Measurements from ENCODE around the gene NCAPG2. TPM values are rescaled to one million over a fixed set of nuclear protein-coding genes. Genes with fewer than 3 reads are reported as not detected.
"Not testable (repeated sequence)": the region's sequence is repeated elsewhere in the genome, so short reads cannot be mapped to it uniquely, and the experiment has no call there.

Gene NCAPG2
- total RNA-seq, 1 experiment from 2014 or later: 99.4 TPM

DNA sequence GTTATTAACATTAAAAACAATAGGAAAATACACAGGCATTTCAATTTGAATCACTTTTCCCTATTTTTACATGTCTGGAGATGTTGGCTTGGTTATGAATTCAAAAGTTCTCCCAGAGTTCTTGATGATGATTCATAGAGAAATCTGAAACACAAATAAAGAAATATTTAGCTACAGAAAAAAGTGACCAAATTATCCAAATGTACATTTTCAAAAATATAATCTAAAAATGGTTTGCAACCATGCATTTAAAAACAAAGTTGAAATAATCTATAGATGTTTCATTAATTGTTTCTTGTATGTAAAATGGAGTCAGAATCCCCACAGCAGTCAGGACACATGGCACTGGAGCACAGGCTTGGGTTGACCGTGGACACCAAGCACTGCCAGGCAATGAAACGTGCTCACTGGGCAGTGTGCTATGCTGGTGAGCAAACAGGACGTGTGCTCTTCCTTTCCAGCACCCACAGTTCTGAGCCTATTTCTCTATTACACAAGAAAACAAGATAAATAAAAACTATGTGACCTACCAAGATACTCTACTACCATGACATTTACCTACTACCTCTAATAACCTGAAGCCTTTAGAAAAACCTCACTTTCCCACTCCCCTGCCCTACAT lies 72.9 kb downstream of the NCAPG2 start:
- no peak overlapping the region for H2BK15ac ChIP-seq (ENCODE audit: low read depth, low read length)
- H3K9me3 ChIP-seq (ENCODE audit: control insufficient read depth, low read depth, low read length): no peaks in the 10 kb centered on the region
- H3K79me1 ChIP-seq (ENCODE audit: insufficient read depth, low read depth, low read length, poor library complexity, severe bottlenecking): no peaks in the 10 kb centered on the region
- no peaks in the 10 kb centered on the region for H4K20me1 ChIP-seq (ENCODE audit: control insufficient read depth, insufficient read depth, insufficient read length)
- Mint-ChIP-seq H3K4me1 (no peaks in the 10 kb centered on the region), H3K36me3 (ENCODE audit: insufficient read depth in 1 of 3, low read depth in 3 of 3) (peaks cover 27 to 51% (median 47%) of the 10 kb centered on the region in 3 experiments), H3K4me3 (no peak overlapping the region), H3K9me3 (no peaks in the 10 kb centered on the region), H3K27me3 (ENCODE audit: low read depth) (no peaks in the 10 kb centered on the region), H3K27ac (peak overlapping the region; percentile 9 to 46 (median 27); a peak in 4 of 7 replicates)
- H3K4ac ChIP-seq (ENCODE audit: low read depth, low read length): no peak overlapping the region
- H2AFZ ChIP-seq (ENCODE audit: low read length): no peak overlapping the region
- no peak overlapping the region for H2BK5ac ChIP-seq (ENCODE audit: insufficient read length, low read length)
- H3K4me2 ChIP-seq (ENCODE audit: insufficient read depth, insufficient read length, low read length): no peak overlapping the region
- no peaks in the 10 kb centered on the region for H3K4me1 ChIP-seq (ENCODE audit: insufficient read depth, low read length)
- H3K9ac ChIP-seq (ENCODE audit: extremely low read depth, insufficient read length, low read length): no peak overlapping the region
- H3K27me3 ChIP-seq (ENCODE audit: insufficient read depth, low read length): no peaks in the 10 kb centered on the region
- no peak overlapping the region for H2AK5ac ChIP-seq (ENCODE audit: insufficient read length, low read length)
- H2BK20ac ChIP-seq (ENCODE audit: low read depth, low read length, poor library complexity, severe bottlenecking): no peak overlapping the region
- no peaks in the 10 kb centered on the region for H3K79me2 ChIP-seq (ENCODE audit: insufficient read depth, low read length)
- TF ChIP-seq, protein P1, sequence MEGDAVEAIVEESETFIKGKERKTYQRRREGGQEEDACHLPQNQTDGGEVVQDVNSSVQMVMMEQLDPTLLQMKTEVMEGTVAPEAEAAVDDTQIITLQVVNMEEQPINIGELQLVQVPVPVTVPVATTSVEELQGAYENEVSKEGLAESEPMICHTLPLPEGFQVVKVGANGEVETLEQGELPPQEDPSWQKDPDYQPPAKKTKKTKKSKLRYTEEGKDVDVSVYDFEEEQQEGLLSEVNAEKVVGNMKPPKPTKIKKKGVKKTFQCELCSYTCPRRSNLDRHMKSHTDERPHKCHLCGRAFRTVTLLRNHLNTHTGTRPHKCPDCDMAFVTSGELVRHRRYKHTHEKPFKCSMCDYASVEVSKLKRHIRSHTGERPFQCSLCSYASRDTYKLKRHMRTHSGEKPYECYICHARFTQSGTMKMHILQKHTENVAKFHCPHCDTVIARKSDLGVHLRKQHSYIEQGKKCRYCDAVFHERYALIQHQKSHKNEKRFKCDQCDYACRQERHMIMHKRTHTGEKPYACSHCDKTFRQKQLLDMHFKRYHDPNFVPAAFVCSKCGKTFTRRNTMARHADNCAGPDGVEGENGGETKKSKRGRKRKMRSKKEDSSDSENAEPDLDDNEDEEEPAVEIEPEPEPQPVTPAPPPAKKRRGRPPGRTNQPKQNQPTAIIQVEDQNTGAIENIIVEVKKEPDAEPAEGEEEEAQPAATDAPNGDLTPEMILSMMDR (conservative IDR thresholded peaks at IDR 0.05): no peak
- no peak overlapping the region for H3T11ph ChIP-seq (ENCODE audit: low read length)
- WGBS (ENCODE audit: extremely low coverage, insufficient read length, low lambda C conversion rate): no CpG with 5 or more reads among the region's 3 CpGs
- no peak overlapping the region for H3K18ac ChIP-seq (ENCODE audit: insufficient read length, low read depth, low read length)
- no peak overlapping the region for H2BK120ac ChIP-seq (ENCODE audit: low read depth, low read length, poor library complexity, severe bottlenecking)
- H3K23me2 ChIP-seq (ENCODE audit: insufficient read length, low read depth, low read length, poor library complexity, severe bottlenecking): no peaks in the 10 kb centered on the region
- no peak overlapping the region for H4K91ac ChIP-seq (ENCODE audit: insufficient read length, low read depth, low read length)
- H3K23ac ChIP-seq (ENCODE audit: insufficient read length, low read depth, low read length): no peak overlapping the region
- H3K14ac ChIP-seq (ENCODE audit: insufficient read depth, low read length): no peak overlapping the region
- H2BK12ac ChIP-seq (ENCODE audit: insufficient read length, low read depth, low read length): no peak overlapping the region
- peak overlapping the region; percentile 80 for H4K8ac ChIP-seq (replicated peaks; ENCODE audit: insufficient read length, low read depth, low read length)
- no peak overlapping the region for H3K56ac ChIP-seq (ENCODE audit: insufficient read length, low read depth, low read length)
- H4K5ac ChIP-seq (ENCODE audit: insufficient read length, low read depth, low read length): no peak overlapping the region
- no peak overlapping the region for H3K27ac ChIP-seq (ENCODE audit: insufficient read length, low read depth, low read length)
- DNase-seq: no peak

DNA sequence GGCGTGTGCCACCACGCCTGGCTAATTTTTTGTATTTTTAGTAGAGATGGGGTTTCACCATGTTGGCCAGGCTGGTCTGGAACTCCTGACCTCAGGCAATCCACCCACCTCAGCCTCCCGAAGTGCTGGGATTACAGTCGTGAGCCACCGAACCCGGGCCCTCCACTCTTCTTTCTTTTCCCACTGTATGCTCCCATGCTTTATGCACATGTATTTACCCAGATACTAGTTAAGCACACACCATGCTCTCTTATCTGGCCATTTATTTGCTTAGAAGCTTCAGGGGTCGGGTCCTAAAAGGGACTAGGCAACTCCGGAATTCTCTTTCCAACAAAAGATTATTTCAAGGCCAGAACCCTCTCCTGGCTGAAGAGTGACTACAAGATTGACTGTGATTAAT lies 78.3 kb downstream of the NCAPG2 start:
- H3K79me1 ChIP-seq (ENCODE audit: insufficient read depth, low read depth, low read length, poor library complexity, severe bottlenecking); H3K23me2 ChIP-seq (ENCODE audit: insufficient read length, low read depth, low read length, poor library complexity, severe bottlenecking); H3T11ph ChIP-seq (ENCODE audit: low read length); H3K9me3 ChIP-seq (ENCODE audit: control insufficient read depth, low read depth, low read length); H3K27me3 ChIP-seq (ENCODE audit: insufficient read depth, low read length); H3K4me3 Mint-ChIP-seq; DNase-seq; H4K8ac ChIP-seq (replicated peaks; ENCODE audit: insufficient read length, low read depth, low read length); H3K9ac ChIP-seq (ENCODE audit: extremely low read depth, insufficient read length, low read length); H3K27me3 Mint-ChIP-seq (ENCODE audit: low read depth); H3K56ac ChIP-seq (ENCODE audit: insufficient read length, low read depth, low read length); H2BK12ac ChIP-seq (ENCODE audit: insufficient read length, low read depth, low read length); H3K18ac ChIP-seq (ENCODE audit: insufficient read length, low read depth, low read length); H2AK5ac ChIP-seq (ENCODE audit: insufficient read length, low read length); H4K91ac ChIP-seq (ENCODE audit: insufficient read length, low read depth, low read length); H3K4ac ChIP-seq (ENCODE audit: low read depth, low read length); H3K4me1 ChIP-seq (ENCODE audit: insufficient read depth, low read length); H3K79me2 ChIP-seq (ENCODE audit: insufficient read depth, low read length); H3K4me1 Mint-ChIP-seq; H3K27ac ChIP-seq (ENCODE audit: insufficient read length, low read depth, low read length); H4K5ac ChIP-seq (ENCODE audit: insufficient read length, low read depth, low read length); H3K4me2 ChIP-seq (ENCODE audit: insufficient read depth, insufficient read length, low read length); H2BK120ac ChIP-seq (ENCODE audit: low read depth, low read length, poor library complexity, severe bottlenecking); H2BK20ac ChIP-seq (ENCODE audit: low read depth, low read length, poor library complexity, severe bottlenecking); H3K9me3 Mint-ChIP-seq; H2BK5ac ChIP-seq (ENCODE audit: insufficient read length, low read length); H2AFZ ChIP-seq (ENCODE audit: low read length); H3K14ac ChIP-seq (ENCODE audit: insufficient read depth, low read length); H4K20me1 ChIP-seq (ENCODE audit: control insufficient read depth, insufficient read depth, insufficient read length); H3K23ac ChIP-seq (ENCODE audit: insufficient read length, low read depth, low read length); H2BK15ac ChIP-seq (ENCODE audit: low read depth, low read length): not testable (repeated sequence)
- no CpG with 5 or more reads among the region's 8 CpGs for WGBS (ENCODE audit: extremely low coverage, insufficient read length, low lambda C conversion rate)
- Mint-ChIP-seq H3K36me3 (ENCODE audit: insufficient read depth in 1 of 3, low read depth in 3 of 3) (peaks cover 24 to 69% (median 56%) of the 10 kb centered on the region in 3 experiments), H3K27ac (peak overlapping the region; percentile 5 to 46 (median 38); a peak in 2 of 7 replicates)
